ENCODE data around the gene BCAS4.
"Not testable (repeated sequence)": the region's sequence is repeated elsewhere in the genome, so short reads cannot be mapped to it uniquely, and the experiment has no call there.

The BCAS4 gene

DNA sequence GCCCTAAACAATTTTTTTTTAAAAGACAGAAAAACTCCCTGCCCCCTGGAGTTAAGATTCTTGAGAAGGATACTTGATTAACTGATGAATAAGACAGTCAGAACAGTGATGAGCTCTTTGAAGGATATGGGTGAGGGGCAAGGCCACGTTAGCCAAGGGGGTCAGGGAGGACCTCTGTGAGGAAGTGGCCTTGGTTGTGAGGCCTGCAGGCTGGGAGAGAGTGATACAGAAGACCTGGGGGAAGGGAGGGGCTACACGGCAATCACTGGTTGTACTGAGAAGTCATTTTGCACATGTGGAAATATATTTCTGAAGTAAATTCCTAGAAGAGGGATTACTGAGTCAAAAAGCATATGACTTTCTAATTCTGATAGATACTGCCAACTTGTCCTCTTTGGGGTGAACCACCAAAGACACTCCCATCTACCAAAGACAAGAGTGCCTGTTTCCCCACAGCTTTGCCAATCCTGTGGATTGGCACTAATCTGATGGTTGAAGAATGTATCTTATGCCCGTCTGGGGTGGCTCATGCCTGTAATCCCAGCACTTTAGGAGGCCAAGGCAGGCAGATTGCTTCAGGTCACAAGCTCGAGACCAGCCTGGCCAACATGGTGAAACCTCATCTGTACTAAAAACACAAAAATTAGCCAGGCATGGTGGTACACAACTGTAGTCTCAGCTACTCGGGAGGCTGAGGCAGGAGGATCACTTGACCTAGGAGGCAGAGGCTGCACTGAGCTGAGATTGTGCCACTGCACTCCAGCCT, 22.3 kb upstream of the BCAS4 start:
- FAIRE-seq (no peak), DNase-seq (ENCODE audit: insufficient read length, low spot score) (no peak)
- TF ChIP-seq SPI1 (IDR thresholded peaks at IDR 0.05; ENCODE audit: low read depth, low read length), result no peak
- no peak for TF ChIP-seq TAF1 (IDR thresholded peaks at IDR 0.05; ENCODE audit: low read depth, low read length)
- no peak for TF ChIP-seq POLR2A (IDR thresholded peaks at IDR 0.05; ENCODE audit: low read depth, low read length)
- TF ChIP-seq PAX5 (IDR thresholded peaks at IDR 0.05; ENCODE audit: insufficient read depth, low read length, severe bottlenecking), result no peak
- TF ChIP-seq POLR2AphosphoS5 (IDR thresholded peaks at IDR 0.05; ENCODE audit: low read depth, low read length), result no peak
- no peak for TF ChIP-seq POU2F2 (IDR thresholded peaks at IDR 0.05; ENCODE audit: low read depth, low read length)

DNA sequence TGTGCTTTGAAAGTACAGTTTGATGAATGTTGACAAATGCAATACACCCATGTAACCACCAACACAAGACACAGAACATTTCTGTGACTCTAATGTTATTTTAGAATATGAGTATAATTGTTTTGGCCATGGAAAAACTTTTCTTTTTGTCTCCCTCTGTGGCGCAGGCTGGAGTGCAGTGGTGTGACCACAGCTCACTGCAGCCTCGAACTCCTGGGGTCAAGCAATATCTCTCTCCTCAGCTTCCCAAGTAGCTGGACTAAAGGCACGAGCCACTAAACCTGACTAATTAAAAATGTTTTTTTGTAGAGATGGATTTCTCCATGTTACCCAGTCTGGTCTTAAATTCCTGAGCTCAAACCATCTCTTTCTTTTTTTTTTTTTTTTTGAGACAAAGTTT, 20.3 kb upstream of the BCAS4 start:
- no peak for FAIRE-seq
- DNase-seq (ENCODE audit: insufficient read length, low spot score), result no peak
- TF ChIP-seq POLR2AphosphoS5 (IDR thresholded peaks at IDR 0.05; ENCODE audit: low read depth, low read length) (no peak), TAF1 (IDR thresholded peaks at IDR 0.05; ENCODE audit: low read depth, low read length) (no peak), PAX5 (IDR thresholded peaks at IDR 0.05; ENCODE audit: insufficient read depth, low read length, severe bottlenecking) (no peak), SPI1 (IDR thresholded peaks at IDR 0.05; ENCODE audit: low read depth, low read length) (no peak), POLR2A (IDR thresholded peaks at IDR 0.05; ENCODE audit: low read depth, low read length) (no peak), POU2F2 (IDR thresholded peaks at IDR 0.05; ENCODE audit: low read depth, low read length) (no peak)

DNA sequence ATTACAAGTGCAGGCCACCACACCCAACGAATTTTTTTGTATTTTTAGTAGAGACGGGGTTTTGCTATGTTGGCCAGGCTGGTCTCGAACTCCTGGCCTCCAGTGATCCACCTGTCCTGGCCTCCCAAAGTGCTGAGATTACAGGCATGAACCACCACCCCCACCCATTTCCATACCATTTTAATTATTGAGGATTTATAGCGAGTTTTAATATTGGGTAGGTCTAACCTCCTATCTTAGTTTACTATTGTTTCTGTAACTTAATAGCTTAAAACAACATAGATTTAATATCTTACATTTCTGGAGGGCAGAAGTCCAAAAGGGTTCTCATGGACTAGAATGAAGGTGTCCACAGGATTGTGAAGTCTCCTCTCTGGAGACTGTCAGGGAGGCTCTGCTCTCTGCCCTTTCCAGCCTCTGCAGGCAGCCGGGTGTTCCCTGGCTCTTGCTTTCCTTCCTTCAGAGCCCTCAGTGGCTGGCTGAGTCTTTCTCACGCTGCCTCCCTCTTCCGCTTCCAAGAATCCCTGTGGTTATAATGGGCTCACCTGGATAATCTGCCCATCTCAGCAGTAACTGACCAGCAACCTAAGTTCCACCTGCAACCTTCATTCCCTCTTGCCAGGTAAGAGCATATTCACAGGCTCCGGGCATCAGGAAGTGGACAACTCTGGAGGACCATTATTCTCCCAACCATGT, 18.6 kb upstream of the BCAS4 start:
- DNase-seq (ENCODE audit: insufficient read length, low spot score) (no peak), FAIRE-seq (no peak)
- no peak for TF ChIP-seq POU2F2 (IDR thresholded peaks at IDR 0.05; ENCODE audit: low read depth, low read length)
- TF ChIP-seq POLR2AphosphoS5 (IDR thresholded peaks at IDR 0.05; ENCODE audit: low read depth, low read length), result no peak
- no peak for TF ChIP-seq PAX5 (IDR thresholded peaks at IDR 0.05; ENCODE audit: insufficient read depth, low read length, severe bottlenecking)
- no peak for TF ChIP-seq SPI1 (IDR thresholded peaks at IDR 0.05; ENCODE audit: low read depth, low read length)
- TF ChIP-seq TAF1 (IDR thresholded peaks at IDR 0.05; ENCODE audit: low read depth, low read length), result no peak
- no peak for TF ChIP-seq POLR2A (IDR thresholded peaks at IDR 0.05; ENCODE audit: low read depth, low read length)

DNA sequence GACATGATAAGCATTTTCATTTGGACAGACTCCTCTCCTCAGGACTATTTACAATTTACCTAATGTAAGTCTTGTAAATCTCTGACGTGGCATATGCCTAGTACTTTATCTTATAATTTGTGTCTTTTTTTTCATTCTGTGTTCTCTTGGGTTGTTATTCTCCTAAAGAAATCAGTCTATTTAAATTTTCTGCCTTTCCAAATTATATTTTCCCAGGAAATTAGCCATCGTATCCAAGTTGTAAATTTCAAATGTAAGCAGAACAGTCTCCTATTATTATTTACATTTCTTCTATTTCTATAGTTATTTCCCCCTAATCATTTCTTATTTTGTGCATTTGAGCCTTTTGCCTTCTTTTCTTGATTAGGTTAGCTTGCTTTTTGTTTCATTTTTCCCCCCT, 17.5 kb upstream of the BCAS4 start:
- FAIRE-seq (no peak), DNase-seq (ENCODE audit: insufficient read length, low spot score) (no peak)
- TF ChIP-seq PAX5 (IDR thresholded peaks at IDR 0.05; ENCODE audit: insufficient read depth, low read length, severe bottlenecking), result no peak
- TF ChIP-seq POLR2A (IDR thresholded peaks at IDR 0.05; ENCODE audit: low read depth, low read length), result no peak
- TF ChIP-seq POLR2AphosphoS5 (IDR thresholded peaks at IDR 0.05; ENCODE audit: low read depth, low read length), result no peak
- TF ChIP-seq POU2F2 (IDR thresholded peaks at IDR 0.05; ENCODE audit: low read depth, low read length), result no peak
- no peak for TF ChIP-seq SPI1 (IDR thresholded peaks at IDR 0.05; ENCODE audit: low read depth, low read length)
- TF ChIP-seq TAF1 (IDR thresholded peaks at IDR 0.05; ENCODE audit: low read depth, low read length), result no peak

DNA sequence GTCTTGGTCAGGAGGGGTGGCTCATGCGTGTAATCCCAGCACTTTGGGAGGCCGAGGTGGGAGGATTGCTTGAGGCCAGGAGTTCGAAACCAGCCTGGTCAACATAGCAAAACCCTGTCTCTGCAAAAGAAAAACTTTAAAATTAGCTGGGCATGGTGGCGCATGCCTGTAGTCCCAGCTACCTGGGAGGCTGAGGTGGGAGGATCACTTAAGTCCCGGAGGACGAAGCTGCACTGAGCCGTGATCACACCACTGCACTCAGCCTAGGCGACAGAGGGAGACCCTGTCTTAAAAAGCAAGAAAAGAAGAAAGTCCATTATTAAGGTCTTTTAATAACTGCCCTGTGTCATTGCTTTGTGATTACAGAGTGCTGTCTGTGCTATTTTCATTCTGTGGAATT, 15.9 kb upstream of the BCAS4 start:
- DNase-seq (ENCODE audit: insufficient read length, low spot score); FAIRE-seq: not testable (repeated sequence)

DNA sequence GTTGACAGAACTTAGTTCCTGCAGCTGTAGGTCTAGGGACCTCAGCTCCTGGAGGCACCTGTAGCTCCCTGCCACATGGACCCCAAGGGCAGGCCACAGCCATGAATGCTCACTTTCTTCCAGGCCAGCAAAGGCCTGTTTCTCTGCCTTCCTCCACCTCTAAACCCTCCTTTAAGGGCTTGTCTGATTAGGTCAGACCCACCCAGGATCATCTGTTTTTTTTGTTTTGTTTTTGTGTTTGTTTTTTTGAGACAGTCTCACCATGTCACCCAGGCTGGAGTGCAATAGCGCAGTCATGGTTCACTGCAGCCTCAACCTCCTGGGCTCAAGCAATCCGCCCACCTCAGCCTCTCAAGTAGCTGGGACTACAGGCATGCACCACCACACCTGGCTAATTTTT, 11.5 kb upstream of the BCAS4 start:
- TF ChIP-seq POLR2A (IDR thresholded peaks at IDR 0.05; ENCODE audit: low read depth, low read length) (no peak), PAX5 (IDR thresholded peaks at IDR 0.05; ENCODE audit: insufficient read depth, low read length, severe bottlenecking) (no peak), POLR2AphosphoS5 (IDR thresholded peaks at IDR 0.05; ENCODE audit: low read depth, low read length) (no peak), TAF1 (IDR thresholded peaks at IDR 0.05; ENCODE audit: low read depth, low read length) (no peak), POU2F2 (IDR thresholded peaks at IDR 0.05; ENCODE audit: low read depth, low read length) (no peak), SPI1 (IDR thresholded peaks at IDR 0.05; ENCODE audit: low read depth, low read length) (no peak)
- FAIRE-seq (no peak), DNase-seq (ENCODE audit: insufficient read length, low spot score) (no peak)

DNA sequence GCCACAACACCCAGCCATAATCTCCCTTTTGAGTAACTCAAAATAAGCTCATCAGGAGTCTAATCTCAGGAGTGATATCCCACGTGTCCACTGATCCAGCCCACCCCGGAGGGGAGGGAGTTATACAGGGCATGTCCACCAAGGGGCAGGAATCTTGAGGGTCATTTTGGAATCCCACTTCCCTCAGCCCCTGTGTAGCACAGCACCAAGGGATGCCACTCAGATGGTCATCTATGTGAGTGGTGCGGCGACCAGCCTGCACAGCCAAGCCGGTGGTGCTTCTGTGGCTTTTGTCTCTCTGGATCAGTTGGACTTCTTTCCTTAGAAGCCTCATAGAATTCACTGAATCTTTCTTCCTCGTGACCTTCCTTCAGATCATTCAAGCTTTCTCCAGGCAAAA, 11.0 kb upstream of the BCAS4 start:
- FAIRE-seq (no peak), DNase-seq (ENCODE audit: insufficient read length, low spot score) (no peak)
- no peak for TF ChIP-seq POLR2A (IDR thresholded peaks at IDR 0.05; ENCODE audit: low read depth, low read length)
- TF ChIP-seq PAX5 (IDR thresholded peaks at IDR 0.05; ENCODE audit: insufficient read depth, low read length, severe bottlenecking), result no peak
- no peak for TF ChIP-seq POU2F2 (IDR thresholded peaks at IDR 0.05; ENCODE audit: low read depth, low read length)
- no peak for TF ChIP-seq TAF1 (IDR thresholded peaks at IDR 0.05; ENCODE audit: low read depth, low read length)
- no peak for TF ChIP-seq SPI1 (IDR thresholded peaks at IDR 0.05; ENCODE audit: low read depth, low read length)
- no peak for TF ChIP-seq POLR2AphosphoS5 (IDR thresholded peaks at IDR 0.05; ENCODE audit: low read depth, low read length)

DNA sequence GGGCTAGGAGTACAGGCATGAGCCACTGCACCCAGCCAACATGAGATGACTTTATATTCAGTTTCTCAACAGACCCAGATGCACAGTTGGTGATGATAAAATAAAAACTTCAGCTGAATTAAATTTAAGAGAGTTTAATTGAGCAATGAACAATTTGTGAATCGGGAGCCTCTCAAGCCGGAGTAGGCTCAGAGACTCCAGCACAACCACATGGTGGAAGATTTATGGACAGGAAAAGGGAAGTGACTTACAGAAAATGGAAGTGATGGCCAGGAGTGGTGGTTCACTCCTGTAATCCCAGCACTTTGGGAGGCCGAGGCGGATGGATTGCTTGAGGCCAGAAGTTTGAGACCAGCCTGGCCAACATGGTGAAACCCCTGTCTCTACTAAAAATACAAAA, 10.4 kb upstream of the BCAS4 start:
- FAIRE-seq (no peak), DNase-seq (ENCODE audit: insufficient read length, low spot score) (no peak)
- no peak for TF ChIP-seq POLR2AphosphoS5 (IDR thresholded peaks at IDR 0.05; ENCODE audit: low read depth, low read length)
- no peak for TF ChIP-seq TAF1 (IDR thresholded peaks at IDR 0.05; ENCODE audit: low read depth, low read length)
- no peak for TF ChIP-seq PAX5 (IDR thresholded peaks at IDR 0.05; ENCODE audit: insufficient read depth, low read length, severe bottlenecking)
- TF ChIP-seq POU2F2 (IDR thresholded peaks at IDR 0.05; ENCODE audit: low read depth, low read length), result no peak
- no peak for TF ChIP-seq POLR2A (IDR thresholded peaks at IDR 0.05; ENCODE audit: low read depth, low read length)
- no peak for TF ChIP-seq SPI1 (IDR thresholded peaks at IDR 0.05; ENCODE audit: low read depth, low read length)

DNA sequence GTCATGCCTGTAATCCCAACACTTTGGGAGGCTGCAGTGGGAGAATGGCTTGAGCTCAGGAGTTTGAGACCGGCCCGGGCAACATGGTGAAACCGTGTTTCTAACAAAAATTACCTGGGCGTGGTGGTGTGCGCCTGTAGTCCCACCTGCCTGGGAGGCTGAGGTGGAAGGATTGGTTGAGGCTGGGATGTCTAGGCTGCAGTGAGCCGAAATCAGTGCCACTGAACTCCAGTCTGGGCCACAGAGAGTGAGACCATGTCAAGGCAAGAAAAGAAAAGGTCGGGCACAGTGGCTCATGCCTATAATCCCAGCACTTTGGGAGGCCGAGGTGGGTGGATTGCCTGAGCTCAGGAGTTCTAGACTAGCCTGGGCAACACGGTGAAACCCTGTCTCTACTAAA, 8.2 kb upstream of the BCAS4 start:
- no peak for DNase-seq (ENCODE audit: insufficient read length, low spot score)
- FAIRE-seq, result no peak
- TF ChIP-seq POU2F2 (IDR thresholded peaks at IDR 0.05; ENCODE audit: low read depth, low read length) (no peak), SPI1 (IDR thresholded peaks at IDR 0.05; ENCODE audit: low read depth, low read length) (no peak), TAF1 (IDR thresholded peaks at IDR 0.05; ENCODE audit: low read depth, low read length) (no peak), POLR2A (IDR thresholded peaks at IDR 0.05; ENCODE audit: low read depth, low read length) (no peak), PAX5 (IDR thresholded peaks at IDR 0.05; ENCODE audit: insufficient read depth, low read length, severe bottlenecking) (no peak), POLR2AphosphoS5 (IDR thresholded peaks at IDR 0.05; ENCODE audit: low read depth, low read length) (no peak)
